Raji (cell line): ENCODE data around the gene LSM2.

Source experiments
- POLR2A ChIP-seq: IDR thresholded peaks from 2 replicates; pipeline ENCODE4 v1.6.1; 2011; ENCODE audit warnings: low read depth, low read length, control low read depth; ENCODE audit not compliant: insufficient read depth

The LSM2 gene

GRCh38 chr6:31829633-31830283 is 23.0 kb upstream of the LSM2 start:
- TF ChIP-seq POLR2A, result no peak

DNA sequence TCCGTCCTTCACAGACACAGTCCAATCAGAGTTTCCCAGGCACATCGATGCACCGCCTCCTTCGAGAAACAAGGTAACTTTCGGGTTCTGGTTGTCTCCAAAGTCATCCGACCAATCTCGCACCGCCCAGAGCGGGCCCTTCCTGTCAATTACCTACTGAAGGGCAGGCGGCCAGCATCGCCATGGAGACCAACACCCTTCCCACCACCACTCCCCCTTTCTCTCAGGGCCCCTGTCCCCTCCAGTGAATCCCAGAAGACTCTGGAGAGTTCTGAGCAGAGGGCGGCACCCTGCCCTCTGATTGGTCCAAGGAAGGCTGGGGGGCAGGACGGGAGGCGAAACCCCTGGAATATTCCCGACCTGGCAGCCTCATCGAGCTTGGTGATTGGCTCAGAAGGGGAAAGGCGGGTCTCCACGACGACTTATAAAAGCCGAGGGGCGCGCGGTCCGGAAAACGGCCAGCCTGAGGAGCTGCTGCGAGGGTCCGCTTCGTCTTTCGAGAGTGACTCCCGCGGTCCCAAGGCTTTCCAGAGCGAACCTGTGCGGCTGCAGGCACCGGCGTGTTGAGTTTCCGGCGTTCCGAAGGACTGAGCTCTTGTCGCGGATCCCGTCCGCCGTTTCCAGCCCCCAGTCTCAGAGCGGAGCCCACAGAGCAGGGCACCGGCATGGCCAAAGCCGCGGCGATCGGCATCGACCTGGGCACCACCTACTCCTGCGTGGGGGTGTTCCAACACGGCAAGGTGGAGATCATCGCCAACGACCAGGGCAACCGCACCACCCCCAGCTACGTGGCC is 20.7 kb upstream of the LSM2 start, which contains the start of gene HSPA1B:
HSPA1B (plus strand) TSS at position 453 of the 794 bp plus-strand sequence; CDS start at position 666, 213 bp downstream.
- TF ChIP-seq POLR2A, result peak; percentile 97

GRCh38 chr6:31826793-31827285 is 20.1 kb upstream of the LSM2 start:
- peak; percentile 46 for TF ChIP-seq POLR2A

DNA sequence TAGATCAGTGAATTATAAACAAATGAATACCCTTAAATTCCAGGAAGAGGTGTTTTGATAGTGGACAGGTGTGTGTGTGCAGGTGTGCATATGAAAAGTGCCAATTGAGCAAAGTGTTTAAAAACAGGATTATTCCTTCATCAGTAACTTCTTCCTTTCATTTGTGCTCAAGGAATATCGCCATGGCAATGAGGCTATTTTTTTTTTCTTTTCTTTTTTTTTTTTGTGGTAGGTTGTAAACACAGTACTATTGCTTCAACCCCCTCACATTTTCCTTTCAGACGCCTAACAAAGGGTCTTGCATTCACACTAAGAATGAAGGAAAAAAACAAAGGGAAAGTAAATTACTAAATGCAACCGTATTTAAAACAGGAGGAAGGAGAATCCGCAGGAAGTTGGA is 18.8 kb upstream of the LSM2 start:
- TF ChIP-seq POLR2A, result no peak

GRCh38 chr6:31822036-31822821 is 15.5 kb upstream of the LSM2 start:
- peak; percentile 43; the same call in 1 of the 2 replicates for TF ChIP-seq POLR2A

DNA sequence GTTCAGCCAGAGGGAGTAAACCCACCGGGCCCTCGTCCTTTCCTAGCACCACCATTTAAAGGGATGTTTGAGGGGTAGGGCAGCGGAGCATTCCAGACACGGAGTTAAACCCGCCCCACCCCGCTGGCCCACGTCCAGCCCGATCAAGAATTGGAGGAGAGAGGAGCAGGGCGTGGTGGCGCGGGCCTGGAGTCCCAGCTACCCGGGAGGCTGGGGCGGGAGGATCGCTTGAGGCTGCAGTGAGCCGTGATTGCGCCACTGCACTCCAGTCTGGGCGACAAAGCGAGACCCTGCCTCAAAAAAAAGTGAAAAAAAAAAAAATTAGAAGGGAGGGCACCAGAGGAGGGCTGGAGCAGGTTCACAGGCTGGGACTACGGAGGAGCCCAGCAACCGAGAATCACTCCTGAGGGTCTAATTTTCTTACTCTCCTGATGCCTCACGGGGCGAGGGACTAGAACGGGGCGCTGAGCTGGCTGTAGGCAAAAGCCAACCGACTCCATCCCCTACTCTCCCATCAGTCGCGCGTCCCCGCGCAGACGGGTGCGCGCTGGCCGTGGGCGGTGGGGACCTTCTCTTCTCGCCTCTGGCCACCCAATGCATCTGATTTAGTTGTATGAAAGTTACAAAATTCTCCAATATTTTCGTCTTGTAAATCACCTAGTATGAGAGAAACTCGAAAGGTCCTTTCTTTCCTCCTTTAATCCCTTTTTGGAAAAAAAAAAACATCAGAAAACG is 14.7 kb upstream of the LSM2 start:
- TF ChIP-seq POLR2A, result peak; percentile 71

DNA sequence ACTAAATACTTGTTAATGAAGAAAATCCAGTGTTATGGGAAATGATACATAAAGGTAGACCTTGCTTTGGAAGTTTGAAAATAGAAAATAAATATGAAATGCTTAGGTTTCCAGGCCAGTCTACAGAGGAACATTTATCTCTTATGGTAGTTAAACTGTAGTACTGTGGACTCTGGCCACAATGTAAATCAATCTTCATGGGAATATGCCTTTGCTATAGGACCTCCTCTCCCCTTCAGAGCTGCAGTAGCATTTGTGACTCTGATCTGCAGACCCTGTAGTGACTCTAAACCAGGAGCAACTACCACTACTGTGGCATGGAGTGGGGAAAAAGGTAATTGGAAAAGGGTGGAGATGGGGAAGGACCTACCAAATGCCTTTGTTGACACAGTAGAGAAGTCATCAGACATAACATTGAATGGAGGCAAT is 13.1 kb upstream of the LSM2 start:
- no peak for TF ChIP-seq POLR2A

DNA sequence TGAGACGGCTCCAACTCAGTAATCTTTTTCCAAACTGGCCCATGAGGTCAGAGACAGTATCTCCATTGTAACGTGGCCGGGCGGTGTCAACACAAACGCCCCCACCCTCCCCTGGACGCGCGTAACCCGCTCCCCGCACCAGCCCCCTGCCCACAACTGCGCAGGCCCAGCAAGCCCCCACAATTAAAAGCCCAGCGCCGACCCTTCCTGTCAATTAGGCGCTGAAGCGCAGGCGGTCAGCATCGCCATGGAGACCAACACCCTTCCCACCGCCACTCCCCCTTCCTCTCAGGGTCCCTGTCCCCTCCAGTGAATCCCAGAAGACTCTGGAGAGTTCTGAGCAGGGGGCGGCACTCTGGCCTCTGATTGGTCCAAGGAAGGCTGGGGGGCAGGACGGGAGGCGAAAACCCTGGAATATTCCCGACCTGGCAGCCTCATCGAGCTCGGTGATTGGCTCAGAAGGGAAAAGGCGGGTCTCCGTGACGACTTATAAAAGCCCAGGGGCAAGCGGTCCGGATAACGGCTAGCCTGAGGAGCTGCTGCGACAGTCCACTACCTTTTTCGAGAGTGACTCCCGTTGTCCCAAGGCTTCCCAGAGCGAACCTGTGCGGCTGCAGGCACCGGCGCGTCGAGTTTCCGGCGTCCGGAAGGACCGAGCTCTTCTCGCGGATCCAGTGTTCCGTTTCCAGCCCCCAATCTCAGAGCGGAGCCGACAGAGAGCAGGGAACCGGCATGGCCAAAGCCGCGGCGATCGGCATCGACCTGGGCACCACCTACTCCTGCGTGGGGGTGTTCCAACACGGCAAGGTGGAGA is 8.5 kb upstream of the LSM2 start, which contains the start of the genes HSPA1A and HSPA1L:
HSPA1A (plus strand) TSS at position 519 of the 814 bp plus-strand sequence; CDS start at position 733, 214 bp downstream.
HSPA1L (minus strand) TSS at position 259 of the 814 bp plus-strand sequence. CDS start 3,311 bp downstream, outside the sequence.
- no peak for TF ChIP-seq POLR2A

DNA sequence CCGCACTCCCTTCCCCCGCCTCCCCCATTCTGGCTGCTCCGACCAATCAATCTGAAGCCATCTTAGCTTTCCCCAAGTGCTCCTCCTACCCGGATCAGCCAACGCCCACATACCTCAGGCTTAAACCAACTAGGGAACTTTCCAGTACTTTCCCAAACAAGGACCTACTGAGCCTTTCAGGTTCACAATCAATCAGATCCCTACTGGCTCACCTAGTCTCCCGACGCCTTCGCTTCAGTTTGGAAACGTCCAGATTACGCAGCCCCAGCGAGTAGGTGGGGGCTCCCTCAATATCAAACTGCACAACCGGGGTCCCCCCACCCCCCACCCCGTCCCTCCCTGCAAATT is 7.9 kb upstream of the LSM2 start:
- TF ChIP-seq POLR2A, result no peak

DNA sequence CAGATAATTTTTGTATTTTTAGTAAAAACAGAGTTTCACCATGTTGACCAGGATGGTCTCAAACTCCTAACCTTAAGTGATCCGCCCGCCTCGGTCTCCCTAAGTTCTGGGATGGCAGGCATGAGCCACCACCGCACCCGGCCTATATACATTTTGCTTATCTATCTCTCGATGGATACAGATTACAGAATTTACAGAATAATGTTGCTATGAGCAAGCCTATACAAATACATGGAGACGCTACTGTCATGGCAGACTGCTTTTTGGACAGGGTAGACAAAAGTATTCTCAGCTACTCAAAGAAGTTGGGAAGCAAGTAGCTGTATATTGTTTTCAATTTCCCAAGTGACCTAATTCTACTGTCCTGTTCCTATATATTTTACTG is 6.7 kb upstream of the LSM2 start:
- no peak for TF ChIP-seq POLR2A

DNA sequence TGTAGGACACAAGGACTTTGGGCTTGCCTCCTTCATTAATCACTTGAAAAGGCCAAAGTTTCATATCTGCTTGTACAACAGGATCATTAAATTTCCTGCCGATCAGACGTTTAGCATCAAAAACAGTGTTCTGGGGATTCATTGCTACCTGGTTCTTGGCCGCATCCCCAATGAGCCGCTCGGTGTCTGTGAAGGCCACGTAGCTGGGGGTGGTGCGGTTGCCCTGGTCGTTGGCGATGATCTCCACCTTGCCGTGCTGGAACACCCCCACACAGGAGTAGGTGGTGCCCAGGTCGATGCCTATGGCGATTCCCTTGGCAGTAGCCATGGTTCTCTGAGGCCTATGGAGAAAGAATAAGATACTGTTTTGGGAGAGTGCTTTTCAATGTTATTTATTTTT is 4.9 kb upstream of the LSM2 start:
- no peak for TF ChIP-seq POLR2A

DNA sequence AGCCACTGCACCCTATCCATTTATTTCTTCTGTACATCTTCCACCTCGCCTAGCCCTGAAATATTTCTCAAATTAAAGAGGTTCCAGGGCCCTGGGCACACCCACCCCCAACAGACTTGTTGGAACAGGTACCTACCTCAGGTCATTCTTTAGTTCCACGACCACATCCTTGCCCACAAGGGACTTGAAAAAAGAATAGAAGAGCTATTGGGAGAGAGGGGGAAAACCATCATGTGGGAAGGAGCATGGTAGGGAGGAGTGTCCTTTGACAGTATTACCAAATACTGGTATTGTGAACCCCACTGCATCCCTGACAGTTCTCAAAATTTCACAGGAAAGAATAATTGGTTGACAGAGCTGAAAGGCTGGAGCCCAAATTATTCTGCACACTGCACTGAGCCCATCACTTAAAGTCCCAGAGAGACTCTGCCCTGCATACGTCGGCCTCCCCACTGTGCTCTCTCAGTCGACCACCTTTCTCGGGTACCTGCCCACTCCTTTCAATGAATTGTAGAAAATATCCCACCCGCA is 762 bp downstream of the LSM2 start:
- TF ChIP-seq POLR2A, result no peak

DNA sequence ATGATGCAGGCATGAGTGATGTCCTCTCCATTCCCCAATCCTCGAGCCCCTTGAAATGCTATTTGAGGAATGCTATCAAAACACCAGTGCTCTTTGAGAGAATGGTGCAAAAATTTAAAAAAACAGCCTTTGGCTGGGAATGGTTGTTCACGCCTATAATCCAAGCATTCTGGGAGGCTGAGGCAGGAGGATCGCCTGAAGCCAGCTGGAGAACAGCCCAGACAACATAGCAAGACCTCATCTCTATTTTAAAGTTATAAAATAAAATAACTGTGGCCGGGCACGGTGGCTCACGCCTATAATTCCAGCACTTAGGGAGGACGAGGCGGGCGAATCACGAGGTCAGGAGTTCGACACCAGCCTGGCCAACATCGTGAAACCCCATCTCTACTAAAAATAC is 7.0 kb downstream of the LSM2 start:
- no peak for TF ChIP-seq POLR2A
